HEK293 (cell line): ENCODE results near the gene R3HDM2.

ENCODE experiments used
- EGR2 ChIP-seq: fragments of 450-650 bp; formaldehyde crosslinking; IDR thresholded peaks from 2 replicates; pipeline ENCODE4 v1.5.1; 2016; ENCODE audit warnings: low read depth, missing biosample characterization, missing genetic modification characterization
- GLIS1 ChIP-seq: fragments of 450-650 bp; formaldehyde crosslinking; IDR thresholded peaks from 2 replicates; pipeline ENCODE4 v1.5.1; 2016; ENCODE audit warnings: missing biosample characterization, missing genetic modification characterization
- KLF10 ChIP-seq: fragments of 450-650 bp; IDR thresholded peaks from 2 replicates; pipeline ENCODE4 v1.5.1; 2018; ENCODE audit warnings: missing biosample characterization, mild to moderate bottlenecking, missing genetic modification characterization
- KLF16 ChIP-seq: fragments of 450-650 bp; formaldehyde crosslinking; IDR thresholded peaks from 2 replicates; pipeline ENCODE4 v1.5.1; 2017; ENCODE audit warnings: missing biosample characterization, missing genetic modification characterization
- KLF7 ChIP-seq: fragments of 450-650 bp; formaldehyde crosslinking; IDR thresholded peaks from 2 replicates; pipeline ENCODE4 v1.5.1; 2016; ENCODE audit warnings: missing biosample characterization, missing genetic modification characterization, borderline replicate concordance
- PBX3 ChIP-seq: sonication (generic); formaldehyde crosslinking; IDR thresholded peaks from 2 replicates; pipeline ENCODE4 v1.8.1; 2022; ENCODE audit warnings: mild to moderate bottlenecking, moderate library complexity, missing genetic modification reagents
- PRDM6 ChIP-seq: fragments of 450-650 bp; formaldehyde crosslinking; IDR thresholded peaks from 2 replicates; pipeline ENCODE4 v1.5.1; 2017; ENCODE audit warnings: missing biosample characterization, missing genetic modification characterization
- RBAK ChIP-seq: fragments of 450-650 bp; formaldehyde crosslinking; IDR thresholded peaks from 2 replicates; pipeline ENCODE4 v1.5.1; 2016; ENCODE audit warnings: missing biosample characterization, missing genetic modification characterization
- SP2 ChIP-seq: fragments of 450-650 bp; formaldehyde crosslinking; IDR thresholded peaks from 2 replicates; pipeline ENCODE4 v1.5.1; 2016; ENCODE audit warnings: missing biosample characterization, missing genetic modification characterization
- ZBTB11 ChIP-seq: fragments of 450-650 bp; formaldehyde crosslinking; conservative IDR thresholded peaks from 2 replicates; pipeline ENCODE4 v1.5.1; 2016; ENCODE audit warnings: low read depth, missing biosample characterization, missing genetic modification characterization
- ZBTB49 ChIP-seq: fragments of 450-650 bp; formaldehyde crosslinking; IDR thresholded peaks from 2 replicates; pipeline ENCODE4 v1.5.1; 2016; ENCODE audit warnings: missing biosample characterization, missing genetic modification characterization, low read depth
- ZBTB7A ChIP-seq: fragments of 450-650 bp; formaldehyde crosslinking; IDR thresholded peaks from 2 replicates; pipeline ENCODE4 v1.5.1; 2016; ENCODE audit warnings: low read depth, missing biosample characterization, missing genetic modification characterization
- ZFP69B ChIP-seq: fragments of 450-650 bp; formaldehyde crosslinking; IDR thresholded peaks from 2 replicates; pipeline ENCODE4 v1.5.1; 2016; ENCODE audit warnings: missing biosample characterization, missing genetic modification characterization
- ZIC2 ChIP-seq: fragments of 450-650 bp; formaldehyde crosslinking; IDR thresholded peaks from 2 replicates; pipeline ENCODE4 v1.5.1; 2016; ENCODE audit warnings: missing biosample characterization, missing genetic modification characterization
- ZNF114 ChIP-seq: fragments of 450-650 bp; formaldehyde crosslinking; IDR thresholded peaks from 2 replicates; pipeline ENCODE4 v1.5.0; 2017; ENCODE audit warnings: missing biosample characterization, missing genetic modification characterization
- ZNF133 ChIP-seq: fragments of 450-650 bp; formaldehyde crosslinking; IDR thresholded peaks from 2 replicates; pipeline ENCODE4 v1.5.1; 2016; ENCODE audit warnings: missing biosample characterization, missing genetic modification characterization
- ZNF202 ChIP-seq: fragments of 450-650 bp; formaldehyde crosslinking; IDR thresholded peaks from 2 replicates; pipeline ENCODE4 v1.5.1; 2016; ENCODE audit warnings: missing biosample characterization, missing genetic modification characterization, borderline replicate concordance
- ZNF248 ChIP-seq: fragments of 450-650 bp; formaldehyde crosslinking; IDR thresholded peaks from 2 replicates; pipeline ENCODE4 v1.5.1; 2017; ENCODE audit warnings: missing biosample characterization, missing genetic modification characterization
- ZNF366 ChIP-seq: fragments of 450-650 bp; formaldehyde crosslinking; conservative IDR thresholded peaks from 2 replicates; pipeline ENCODE4 v1.5.1; 2016; ENCODE audit warnings: missing biosample characterization, missing genetic modification characterization
- ZNF704 ChIP-seq: fragments of 450-650 bp; formaldehyde crosslinking; IDR thresholded peaks from 2 replicates; pipeline ENCODE4 v1.5.1; 2016; ENCODE audit warnings: missing biosample characterization, missing genetic modification characterization
- ZNF747 ChIP-seq: fragments of 450-650 bp; formaldehyde crosslinking; IDR thresholded peaks from 2 replicates; pipeline ENCODE4 v1.5.1; 2016; ENCODE audit warnings: missing biosample characterization, missing genetic modification characterization
- ZNF776 ChIP-seq: fragments of 450-650 bp; formaldehyde crosslinking; IDR thresholded peaks from 2 replicates; pipeline ENCODE4 v1.5.0; 2017; ENCODE audit warnings: missing biosample characterization, missing genetic modification characterization, borderline replicate concordance
- ZNF837 ChIP-seq: fragments of 450-650 bp; formaldehyde crosslinking; IDR thresholded peaks from 2 replicates; pipeline ENCODE4 v1.5.1; 2016; ENCODE audit warnings: missing biosample characterization, missing genetic modification characterization
- ZNF843 ChIP-seq: fragments of 450-650 bp; formaldehyde crosslinking; IDR thresholded peaks from 2 replicates; pipeline ENCODE4 v1.5.1; 2016; ENCODE audit warnings: missing biosample characterization, missing genetic modification characterization
- TF ChIP-seq, protein P1 (sequence below): fragments of 450-650 bp; formaldehyde crosslinking; IDR thresholded peaks from 2 replicates; pipeline ENCODE4 v1.5.1; 2016; ENCODE audit warnings: missing biosample characterization, missing genetic modification characterization
- TF ChIP-seq, protein P2 (sequence below): fragments of 450-650 bp; formaldehyde crosslinking; IDR thresholded peaks from 2 replicates; pipeline ENCODE4 v1.5.1; 2016; ENCODE audit warnings: missing biosample characterization, missing genetic modification characterization

The R3HDM2 gene

GRCh38 chr12:57216921-57217879, 213.6 kb downstream of the R3HDM2 start (continued):
- TF ChIP-seq ZNF747 (tag by site-specific recombination) (no peak), KLF7 (tag by site-specific recombination) (no peak), GLIS1 (peak; percentile 44), ZNF133 (no peak), ZNF114 (tag by site-specific recombination) (no peak), ZNF837 (tag by site-specific recombination) (peak; percentile 59; the same call in 1 of the 2 replicates), ZNF776 (no peak), ZNF202 (tag by site-specific recombination) (no peak), SP2 (tag by site-specific recombination) (peak; percentile 10; the same call in 1 of the 2 replicates), EGR2 (tag by site-specific recombination) (peak; percentile 64), ZNF248 (tag by site-specific recombination) (no peak), ZBTB7A (tag by site-specific recombination) (peak; percentile 88; the same call in 1 of the 2 replicates), RBAK (tag by site-specific recombination) (no peak), ZBTB49 (tag by site-specific recombination) (no peak), PRDM6 (tag by site-specific recombination) (no peak), ZFP69B (tag by site-specific recombination) (no peak), ZIC2 (tag by site-specific recombination) (peak; percentile 28; the same call in 1 of the 2 replicates), ZBTB11 (tag by site-specific recombination) (no peak), ZNF704 (no peak), ZNF366 (tag by site-specific recombination) (peak; percentile 75), KLF16 (tag by site-specific recombination) (peak; percentile 85), PBX3 (CRISPR knock-in tag) (no peak), ZNF843 (tag by site-specific recombination) (no peak), KLF10 (no peak)
- TF ChIP-seq, protein P1, sequence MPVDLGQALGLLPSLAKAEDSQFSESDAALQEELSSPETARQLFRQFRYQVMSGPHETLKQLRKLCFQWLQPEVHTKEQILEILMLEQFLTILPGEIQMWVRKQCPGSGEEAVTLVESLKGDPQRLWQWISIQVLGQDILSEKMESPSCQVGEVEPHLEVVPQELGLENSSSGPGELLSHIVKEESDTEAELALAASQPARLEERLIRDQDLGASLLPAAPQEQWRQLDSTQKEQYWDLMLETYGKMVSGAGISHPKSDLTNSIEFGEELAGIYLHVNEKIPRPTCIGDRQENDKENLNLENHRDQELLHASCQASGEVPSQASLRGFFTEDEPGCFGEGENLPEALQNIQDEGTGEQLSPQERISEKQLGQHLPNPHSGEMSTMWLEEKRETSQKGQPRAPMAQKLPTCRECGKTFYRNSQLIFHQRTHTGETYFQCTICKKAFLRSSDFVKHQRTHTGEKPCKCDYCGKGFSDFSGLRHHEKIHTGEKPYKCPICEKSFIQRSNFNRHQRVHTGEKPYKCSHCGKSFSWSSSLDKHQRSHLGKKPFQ (tag by site-specific recombination) = no peak
- TF ChIP-seq, protein P2, sequence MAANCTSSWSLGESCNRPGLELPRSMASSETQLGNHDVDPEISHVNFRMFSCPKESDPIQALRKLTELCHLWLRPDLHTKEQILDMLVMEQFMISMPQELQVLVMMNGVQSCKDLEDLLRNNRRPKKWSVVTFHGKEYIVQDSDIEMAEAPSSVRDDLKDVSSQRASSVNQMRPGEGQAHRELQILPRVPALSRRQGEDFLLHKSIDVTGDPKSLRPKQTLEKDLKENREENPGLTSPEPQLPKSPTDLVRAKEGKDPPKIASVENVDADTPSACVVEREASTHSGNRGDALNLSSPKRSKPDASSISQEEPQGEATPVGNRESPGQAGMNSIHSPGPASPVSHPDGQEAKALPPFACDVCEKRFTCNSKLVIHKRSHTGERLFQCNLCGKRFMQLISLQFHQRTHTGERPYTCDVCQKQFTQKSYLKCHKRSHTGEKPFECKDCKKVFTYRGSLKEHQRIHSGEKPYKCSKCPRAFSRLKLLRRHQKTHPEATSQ (tag by site-specific recombination) = no peak
